GM23248 (cell line): Measurements from ENCODE around the gene EZR. TPM values are rescaled to one million over a fixed set of nuclear protein-coding genes. Genes with fewer than 3 reads are reported as not detected.

Source experiments
- DNase-seq: peaks from one replicate; pipeline ENCODE4 v3.0.0-alpha.2; 2015
- H2AFZ ChIP-seq: fragments of 200-600 bp; sonication (generic); 2 replicates; pipeline ENCODE4 v1.6.1; 2016; ENCODE audit warnings: antibody characterized with exemption
- H3F3A ChIP-seq: fragments of 200-600 bp; sonication (generic); 2 replicates; pipeline ENCODE4 v1.6.1; 2016; ENCODE audit warnings: mild to moderate bottlenecking, antibody characterized with exemption, mixed run types; ENCODE audit not compliant: insufficient read depth
- H3K27ac ChIP-seq: fragments of 200-600 bp; sonication (generic); 2 replicates; pipeline ENCODE4 v1.5.1; 2016; ENCODE audit warnings: mild to moderate bottlenecking
- H3K27me3 ChIP-seq: fragments of 200-600 bp; sonication (generic); replicated peaks from 2 replicates; pipeline ENCODE4 v1.6.1; 2016; ENCODE audit warnings: mild to moderate bottlenecking; ENCODE audit not compliant: insufficient read depth
- H3K36me3 ChIP-seq: fragments of 200-600 bp; sonication (generic); 2 replicates; pipeline ENCODE4 v1.6.1; 2016; ENCODE audit warnings: low read depth, mild to moderate bottlenecking
- H3K4me1 ChIP-seq: fragments of 200-600 bp; sonication (generic); 2 replicates; pipeline ENCODE4 v1.6.1; 2016; ENCODE audit warnings: mild to moderate bottlenecking; ENCODE audit not compliant: insufficient read depth
- H3K4me2 ChIP-seq: fragments of 200-600 bp; sonication (generic); one replicate; pipeline ENCODE4 v1.6.1; 2016; ENCODE audit warnings: mild to moderate bottlenecking; ENCODE audit not compliant: unreplicated experiment
- H3K4me3 ChIP-seq: fragments of 200-600 bp; sonication (generic); 2 replicates; pipeline ENCODE4 v1.5.1; 2016; ENCODE audit warnings: mild to moderate bottlenecking
- H3K79me2 ChIP-seq: fragments of 200-600 bp; sonication (generic); 2 replicates; pipeline ENCODE4 v1.6.1; 2016; ENCODE audit warnings: mild to moderate bottlenecking; ENCODE audit not compliant: insufficient read depth
- H3K9ac ChIP-seq: fragments of 200-600 bp; sonication (generic); 2 replicates; pipeline ENCODE4 v1.6.1; 2016; ENCODE audit warnings: mild to moderate bottlenecking
- H3K9me2 ChIP-seq: fragments of 200-600 bp; sonication (generic); 2 replicates; pipeline ENCODE4 v1.6.1; 2016; ENCODE audit warnings: mixed run types, mild to moderate bottlenecking, moderate library complexity; ENCODE audit not compliant: insufficient read depth
- H3K9me3 ChIP-seq: fragments of 200-600 bp; sonication (generic); one replicate; pipeline ENCODE4 v1.6.1; 2017; ENCODE audit warnings: low read depth
- H4K20me1 ChIP-seq: fragments of 200-600 bp; sonication (generic); 2 replicates; pipeline ENCODE4 v1.6.0; 2016; ENCODE audit not compliant: insufficient read depth
- EZH2 ChIP-seq: fragments of 200-600 bp; sonication (generic); IDR thresholded peaks from 2 replicates; pipeline ENCODE4 v1.6.1; 2018; ENCODE audit warnings: antibody characterized with exemption, mild to moderate bottlenecking; ENCODE audit not compliant: insufficient read depth, poor library complexity, severe bottlenecking
- EZH2phosphoT487 ChIP-seq: fragments of 200-600 bp; sonication (generic); IDR thresholded peaks from 2 replicates; pipeline ENCODE4 v1.6.1; 2018; ENCODE audit warnings: antibody characterized with exemption, moderate library complexity, mild to moderate bottlenecking, low read depth; ENCODE audit not compliant: insufficient read depth
- WGBS, 2 experiments: methylation state at CpG; one replicate each; pipeline ENCODE4 v1.1.6; 2015 to 2017; ENCODE audit warnings: low lambda C conversion rate in 2 of 2, low coverage in 1 of 2; ENCODE audit errors: missing lambda C conversion rate in 2 of 2; 5-methylcytosine and 5-hydroxymethylcytosine counted together
- in situ Hi-C: fragments of 300-500 bp; cut with MboI; formaldehyde crosslinking; loops from 2 replicates; pipeline ENCODE4 v1.15.0; 2020
- polyA plus RNA-seq: library from polyadenylated mRNA; unstranded; fragments of >200 nt; fragmentation: Nextera tagmentation; extraction: Ambion mirVana; gene quantifications from 2 replicates; pipeline ENCODE4 v1.2.1, GENCODE V29; 2016
- total RNA-seq: library from RNA; depleted of rRNA; stranded (reverse); fragments of >200 nt; shearing (Covaris generic); gene quantifications from 2 replicates; pipeline ENCODE4 v1.2.3, GENCODE V29; 2014

Gene EZR
- total and polyA plus RNA-seq, 2 experiments from 2014 or later: 52.4 to 65.2 TPM

DNA sequence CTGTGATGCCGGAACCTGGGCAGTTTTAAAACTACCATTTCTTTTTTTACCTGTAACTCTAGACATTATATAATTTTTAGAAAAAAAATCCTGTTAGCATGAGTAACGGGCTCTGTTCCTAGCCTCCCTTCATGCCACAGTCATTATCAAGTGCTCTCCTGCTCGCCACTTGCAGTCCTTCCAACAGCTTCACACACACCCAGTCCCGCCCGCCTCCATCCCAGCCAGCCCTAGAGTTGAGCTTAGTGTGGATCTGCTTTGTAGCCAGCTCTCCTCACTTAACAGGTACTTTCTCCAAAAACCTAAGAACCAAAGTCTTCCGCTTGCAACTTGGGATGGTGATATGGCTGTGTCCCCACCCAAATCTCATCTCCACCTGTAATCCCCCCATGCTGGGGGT, 51.5 kb downstream of the EZR start:
- TF ChIP-seq EZH2phosphoT487 (no peak), EZH2 (no peak)
- Histone ChIP-seq H3F3A (no peaks in the 10 kb centered on the region), H3K4me3 (no peak overlapping the region), H3K9me3 (no peaks in the 10 kb centered on the region), H3K27ac (no peak overlapping the region), H3K4me2 (no peak overlapping the region), H3K36me3 (peaks cover 17% of the 10 kb centered on the region; the same call in 1 of the 2 replicates), H3K79me2 (no peaks in the 10 kb centered on the region), H2AFZ (no peak overlapping the region), H3K4me1 (peaks cover 4% of the 10 kb centered on the region), H3K9ac (no peak overlapping the region), H3K9me2 (no peaks in the 10 kb centered on the region), H3K27me3 (no peaks in the 10 kb centered on the region), H4K20me1 (no peaks in the 10 kb centered on the region)
- 87 to 92% methylated on average over 6 of the region's 6 CpGs for WGBS, 2 experiments
- in situ Hi-C loops: no loop called here
- DNase-seq: no peak

DNA sequence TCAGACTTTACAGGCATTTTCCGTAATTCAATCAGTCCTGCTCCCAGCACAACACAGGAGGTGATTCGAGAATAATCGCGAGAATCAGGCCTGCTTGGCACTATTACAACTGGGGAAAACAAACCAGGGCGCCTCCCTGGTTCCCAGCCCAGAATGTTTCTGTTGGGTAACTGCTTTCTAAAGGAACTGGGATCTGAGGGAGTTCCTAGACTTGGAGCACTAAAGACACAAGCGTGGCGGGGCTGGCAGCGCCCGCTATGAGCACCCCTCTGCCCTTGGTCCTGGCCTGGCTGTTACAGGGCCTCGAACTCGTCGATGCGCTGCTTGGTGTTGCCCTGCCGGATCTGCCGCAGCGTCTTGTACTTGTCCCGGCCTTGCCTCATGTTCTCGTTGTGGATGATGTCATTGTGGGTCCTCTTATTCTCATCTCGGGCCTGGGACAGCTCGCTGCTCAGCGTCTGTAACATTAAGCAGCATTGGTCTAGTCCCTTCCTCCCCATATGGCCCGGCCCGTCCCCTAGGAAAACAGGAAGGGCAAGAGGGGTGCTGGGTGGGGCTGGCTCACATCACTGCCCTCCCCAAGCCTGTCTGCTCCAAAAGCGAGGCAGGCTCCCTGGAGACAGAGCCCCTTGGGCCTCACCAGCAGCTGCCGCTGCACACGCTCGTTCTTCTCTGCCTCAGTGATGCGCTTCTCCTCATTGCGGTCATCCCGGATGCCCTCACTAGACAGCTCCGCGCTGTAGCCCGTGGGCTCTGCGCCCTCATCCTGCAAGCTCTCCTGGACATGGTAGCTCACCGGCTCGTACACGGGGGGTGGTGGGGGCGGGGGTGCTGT, 52.3 kb downstream of the EZR start:
- in situ Hi-C loops: no loop called here
- H3K4me1 ChIP-seq: no peaks in the 10 kb centered on the region
- TF ChIP-seq EZH2 (no peak), EZH2phosphoT487 (no peak)
- no peaks in the 10 kb centered on the region for H3K79me2 ChIP-seq
- WGBS, 2 experiments: 93 to 94% methylated on average over 38 of the region's 38 CpGs
- H3K9me2 ChIP-seq: no peaks in the 10 kb centered on the region
- no peak for DNase-seq
- no peak overlapping the region for H3K27ac ChIP-seq
- no peaks in the 10 kb centered on the region for H4K20me1 ChIP-seq
- no peak overlapping the region for H2AFZ ChIP-seq
- no peak overlapping the region for H3K4me2 ChIP-seq
- H3K9me3 ChIP-seq: no peaks in the 10 kb centered on the region
- no peak overlapping the region for H3K4me3 ChIP-seq
- H3F3A ChIP-seq: no peaks in the 10 kb centered on the region
- H3K27me3 ChIP-seq: no peaks in the 10 kb centered on the region
- H3K9ac ChIP-seq: no peak overlapping the region
- peaks cover 17% of the 10 kb centered on the region; the same call in 1 of the 2 replicates for H3K36me3 ChIP-seq

DNA sequence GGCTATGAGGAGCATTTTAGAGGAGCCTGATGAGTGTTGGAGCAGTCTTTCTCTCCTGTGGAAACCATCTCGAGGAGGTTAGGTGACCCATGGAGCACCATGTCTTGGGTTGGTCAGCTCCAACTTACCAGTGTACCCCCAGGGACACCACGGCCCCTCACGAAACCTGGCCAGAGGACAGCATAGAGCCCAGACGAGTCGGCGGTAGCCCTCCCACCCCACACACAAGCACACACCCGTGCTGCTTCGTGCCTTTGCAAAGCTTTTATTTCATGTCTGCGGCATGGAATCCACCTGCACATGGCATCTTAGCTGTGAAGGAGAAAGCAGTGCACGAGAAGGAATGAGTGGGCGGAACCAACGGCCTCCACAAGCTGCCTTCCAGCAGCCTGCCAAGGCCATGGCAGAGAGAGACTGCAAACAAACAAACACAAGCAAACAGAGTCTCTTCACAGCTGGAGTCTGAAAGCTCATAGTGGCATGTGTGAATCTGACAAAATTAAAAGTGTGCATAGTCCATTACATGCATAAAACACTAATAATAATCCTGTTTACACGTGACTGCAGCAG, 53.6 kb downstream of the EZR start:
- no peak overlapping the region for H3K9ac ChIP-seq
- H3K4me3 ChIP-seq: no peak overlapping the region
- H3K79me2 ChIP-seq: no peaks in the 10 kb centered on the region
- H4K20me1 ChIP-seq: no peaks in the 10 kb centered on the region
- no peaks in the 10 kb centered on the region for H3K27me3 ChIP-seq
- H3K36me3 ChIP-seq: peaks cover 12% of the 10 kb centered on the region; the same call in 1 of the 2 replicates
- no peak overlapping the region for H2AFZ ChIP-seq
- no peak for TF ChIP-seq EZH2phosphoT487
- no peak for DNase-seq
- in situ Hi-C loops: no loop called here
- 87% methylated on average over 12 to 13 of the region's 13 CpGs for WGBS, 2 experiments
- no peaks in the 10 kb centered on the region for H3K9me2 ChIP-seq
- no peak overlapping the region for H3K27ac ChIP-seq
- no peak overlapping the region for H3K4me2 ChIP-seq
- no peaks in the 10 kb centered on the region for H3F3A ChIP-seq
- no peaks in the 10 kb centered on the region for H3K4me1 ChIP-seq
- H3K9me3 ChIP-seq: no peaks in the 10 kb centered on the region

DNA sequence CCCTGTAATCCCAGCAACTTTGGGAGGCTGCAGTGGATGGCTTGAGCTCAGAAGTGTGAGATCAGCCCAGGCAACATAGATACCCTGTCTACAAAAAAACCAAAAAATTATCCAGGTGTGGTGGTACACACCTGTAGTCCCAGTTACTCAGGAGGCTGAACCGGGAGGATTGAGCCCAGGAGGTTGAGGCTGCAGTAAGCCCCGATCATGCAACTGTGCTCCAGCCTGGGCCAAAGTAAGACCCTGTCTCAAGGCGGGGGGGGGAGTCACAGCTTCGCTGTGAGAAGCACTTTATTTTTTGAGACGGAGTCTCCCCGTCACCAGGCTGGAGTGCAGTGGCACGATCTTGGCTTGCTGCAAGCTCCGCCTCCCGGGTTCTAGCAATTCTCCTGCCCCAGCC, 54.2 kb downstream of the EZR start:
- Histone ChIP-seq H3K27me3 (no peaks in the 10 kb centered on the region), H3K27ac (no peak overlapping the region), H3K4me1 (no peaks in the 10 kb centered on the region), H3K9me3 (no peaks in the 10 kb centered on the region), H3K9me2 (no peaks in the 10 kb centered on the region), H3K36me3 (0 out of 2 replicates have a peak, but pooled peaks cover 6% of the 10 kb centered on the region), H3K9ac (no peak overlapping the region), H3K4me2 (no peak overlapping the region), H3K4me3 (no peak overlapping the region), H3F3A (no peaks in the 10 kb centered on the region), H4K20me1 (no peaks in the 10 kb centered on the region), H2AFZ (no peak overlapping the region), H3K79me2 (no peaks in the 10 kb centered on the region)
- WGBS, 2 experiments: 93 to 94% methylated on average over 9 of the region's 9 CpGs
- DNase-seq: no peak
- in situ Hi-C loops: no loop called here
- TF ChIP-seq EZH2phosphoT487 (no peak), EZH2 (no peak)
